ENCODE measurements around the gene TNFSF12.

Gene TNFSF12

DNA sequence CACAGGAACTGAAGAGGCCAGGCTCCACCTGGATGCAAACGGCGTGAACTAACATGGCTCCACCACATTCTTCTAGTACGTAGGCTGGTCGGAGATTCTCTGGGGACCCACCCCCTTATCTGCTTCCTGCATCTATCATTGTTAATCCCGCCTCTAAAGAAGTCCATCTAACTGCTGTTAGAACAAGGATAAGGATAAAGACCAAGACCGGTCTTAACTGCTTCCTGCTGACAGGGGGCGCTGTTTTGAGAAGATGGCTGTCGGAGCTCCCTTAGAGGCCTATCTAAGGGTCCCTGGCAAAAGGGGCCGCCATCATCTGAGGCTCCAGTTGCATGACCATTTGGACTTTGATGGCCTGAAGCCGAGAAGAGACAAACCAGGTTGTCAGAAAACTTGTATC, 25.8 kb upstream of the TNFSF12 start:
- H3K4me3 ChIP-seq (ENCODE audit: low read depth, low read length): no peak overlapping the region
- TF ChIP-seq, protein P1, sequence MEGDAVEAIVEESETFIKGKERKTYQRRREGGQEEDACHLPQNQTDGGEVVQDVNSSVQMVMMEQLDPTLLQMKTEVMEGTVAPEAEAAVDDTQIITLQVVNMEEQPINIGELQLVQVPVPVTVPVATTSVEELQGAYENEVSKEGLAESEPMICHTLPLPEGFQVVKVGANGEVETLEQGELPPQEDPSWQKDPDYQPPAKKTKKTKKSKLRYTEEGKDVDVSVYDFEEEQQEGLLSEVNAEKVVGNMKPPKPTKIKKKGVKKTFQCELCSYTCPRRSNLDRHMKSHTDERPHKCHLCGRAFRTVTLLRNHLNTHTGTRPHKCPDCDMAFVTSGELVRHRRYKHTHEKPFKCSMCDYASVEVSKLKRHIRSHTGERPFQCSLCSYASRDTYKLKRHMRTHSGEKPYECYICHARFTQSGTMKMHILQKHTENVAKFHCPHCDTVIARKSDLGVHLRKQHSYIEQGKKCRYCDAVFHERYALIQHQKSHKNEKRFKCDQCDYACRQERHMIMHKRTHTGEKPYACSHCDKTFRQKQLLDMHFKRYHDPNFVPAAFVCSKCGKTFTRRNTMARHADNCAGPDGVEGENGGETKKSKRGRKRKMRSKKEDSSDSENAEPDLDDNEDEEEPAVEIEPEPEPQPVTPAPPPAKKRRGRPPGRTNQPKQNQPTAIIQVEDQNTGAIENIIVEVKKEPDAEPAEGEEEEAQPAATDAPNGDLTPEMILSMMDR (IDR thresholded peaks at IDR 0.05; ENCODE audit: low read depth, low read length): peak; percentile 27; the same call in 1 of the 2 replicates

DNA sequence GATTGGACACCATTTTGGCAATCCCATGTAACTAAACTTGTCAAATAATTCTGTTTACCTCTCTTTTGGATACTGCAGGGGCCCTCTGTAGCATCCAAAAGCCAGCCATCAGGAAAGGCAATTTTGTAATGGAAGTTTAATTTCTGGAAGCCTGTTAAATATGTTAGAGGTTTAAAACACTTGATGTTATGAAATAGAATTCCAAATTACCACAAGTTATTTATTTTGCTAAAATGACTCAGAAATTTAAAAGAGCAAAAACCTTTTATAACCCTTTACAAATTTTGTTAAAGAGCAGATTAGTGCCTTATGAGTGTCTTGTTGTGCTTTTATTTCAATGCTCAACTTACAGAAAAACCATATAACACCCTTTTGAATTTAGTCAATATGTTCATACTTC, 20.0 kb upstream of the TNFSF12 start:
- TF ChIP-seq, protein P1 (IDR thresholded peaks at IDR 0.05; ENCODE audit: low read depth, low read length): no peak

DNA sequence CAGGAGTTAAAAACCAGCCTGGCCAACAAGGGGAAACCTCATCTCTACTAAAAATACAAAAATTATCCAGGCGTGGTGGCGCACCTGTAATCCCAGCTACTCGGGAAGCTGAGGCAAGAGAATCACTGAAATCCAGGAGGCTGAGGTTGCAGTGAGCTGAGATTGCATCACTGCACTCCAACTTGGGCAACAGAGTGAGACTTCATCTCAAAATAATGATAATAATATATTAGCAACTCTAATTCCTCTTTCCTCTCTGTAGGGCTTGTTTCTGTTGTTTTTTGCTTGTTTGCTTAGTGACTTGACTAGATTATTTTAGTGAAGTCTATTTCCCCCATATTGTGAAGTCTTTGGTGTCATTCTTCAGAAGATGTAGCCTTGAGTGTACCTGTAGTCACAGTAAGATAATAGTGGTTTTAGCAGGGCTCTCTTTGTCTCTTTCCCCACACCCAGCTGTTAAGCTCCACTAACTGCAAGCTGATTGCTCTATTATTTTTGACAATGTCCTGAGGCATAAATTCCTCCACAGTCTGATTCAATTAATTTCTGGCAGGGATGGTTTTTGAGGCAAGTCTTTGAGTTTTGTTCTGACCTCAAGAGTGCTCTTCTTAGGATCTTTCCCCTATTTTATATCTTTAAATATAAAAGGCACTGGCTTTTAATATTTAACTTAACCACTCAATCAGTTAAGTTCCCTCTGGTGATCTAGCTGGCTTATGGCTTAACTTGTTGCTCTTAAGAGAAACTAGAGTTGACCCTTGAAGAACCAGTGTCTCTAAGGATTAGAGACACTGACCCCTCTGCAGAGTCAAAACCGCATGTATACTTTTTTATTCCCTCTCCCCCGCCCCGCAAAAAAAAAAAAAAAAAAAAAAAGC, 18.6 kb upstream of the TNFSF12 start:
- TF ChIP-seq, protein P1 (IDR thresholded peaks at IDR 0.05; ENCODE audit: low read depth, low read length): no peak
- no peak overlapping the region for H3K4me3 ChIP-seq (ENCODE audit: low read depth, low read length)

More for the DNA sequence above, 20.0 kb upstream of the TNFSF12 start:
- H3K4me3 ChIP-seq (ENCODE audit: low read depth, low read length): no peak overlapping the region

DNA sequence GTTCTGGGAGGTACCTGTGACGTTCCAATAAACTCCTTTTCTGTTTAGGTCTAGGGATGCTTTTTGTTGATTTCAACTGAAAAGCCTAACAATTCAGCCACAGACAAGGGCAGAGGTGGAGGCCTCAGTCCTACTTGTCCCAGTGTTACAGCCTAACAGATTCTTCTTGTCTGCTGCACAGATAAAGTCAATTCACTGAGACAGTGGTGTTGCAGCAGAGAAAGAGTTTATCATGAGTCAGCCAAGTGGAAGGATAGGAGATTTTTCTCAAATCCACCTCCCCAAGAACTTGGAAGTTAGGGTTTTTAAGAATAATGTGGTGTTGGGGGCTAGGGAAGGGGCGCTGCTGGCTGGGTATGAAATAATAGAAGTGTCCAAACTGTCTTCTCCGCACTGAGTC, 10.8 kb upstream of the TNFSF12 start:
- no peak overlapping the region for H3K4me3 ChIP-seq (ENCODE audit: low read depth, low read length)
- TF ChIP-seq, protein P1 (IDR thresholded peaks at IDR 0.05; ENCODE audit: low read depth, low read length): no peak

DNA sequence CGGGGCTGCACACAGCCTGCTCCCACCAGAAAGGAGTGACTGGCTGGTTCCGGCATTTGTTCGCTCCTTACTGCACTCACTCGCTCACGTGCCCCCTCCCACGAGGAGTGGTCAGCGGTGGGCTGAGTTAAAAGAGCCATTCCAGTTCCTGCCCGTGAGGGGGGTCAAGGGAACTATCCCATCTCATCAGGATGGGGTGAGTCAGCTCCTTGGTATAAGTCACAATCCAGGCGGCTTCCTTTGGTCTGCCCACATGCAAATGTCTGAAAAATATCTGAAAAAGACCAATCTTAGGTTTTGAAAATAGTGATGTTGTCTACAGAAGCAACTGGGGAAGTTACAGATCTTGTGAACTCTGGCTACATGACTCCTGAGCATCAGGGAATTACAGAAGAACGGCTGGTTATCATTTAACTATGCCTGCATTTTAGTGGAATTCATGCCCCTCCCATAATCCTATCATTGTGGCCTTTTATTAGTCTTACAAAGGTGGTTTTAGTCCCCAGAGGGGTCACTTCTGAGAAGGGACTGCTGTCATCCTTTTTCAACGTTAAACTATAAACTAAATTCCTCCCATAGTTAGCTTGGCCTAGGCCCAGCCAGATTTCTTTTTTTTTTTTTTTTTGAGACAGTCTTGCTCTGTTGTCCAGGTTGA, 9.8 kb upstream of the TNFSF12 start:
- TF ChIP-seq, protein P1 (IDR thresholded peaks at IDR 0.05; ENCODE audit: low read depth, low read length): no peak
- H3K4me3 ChIP-seq (ENCODE audit: low read depth, low read length): no peak overlapping the region

DNA sequence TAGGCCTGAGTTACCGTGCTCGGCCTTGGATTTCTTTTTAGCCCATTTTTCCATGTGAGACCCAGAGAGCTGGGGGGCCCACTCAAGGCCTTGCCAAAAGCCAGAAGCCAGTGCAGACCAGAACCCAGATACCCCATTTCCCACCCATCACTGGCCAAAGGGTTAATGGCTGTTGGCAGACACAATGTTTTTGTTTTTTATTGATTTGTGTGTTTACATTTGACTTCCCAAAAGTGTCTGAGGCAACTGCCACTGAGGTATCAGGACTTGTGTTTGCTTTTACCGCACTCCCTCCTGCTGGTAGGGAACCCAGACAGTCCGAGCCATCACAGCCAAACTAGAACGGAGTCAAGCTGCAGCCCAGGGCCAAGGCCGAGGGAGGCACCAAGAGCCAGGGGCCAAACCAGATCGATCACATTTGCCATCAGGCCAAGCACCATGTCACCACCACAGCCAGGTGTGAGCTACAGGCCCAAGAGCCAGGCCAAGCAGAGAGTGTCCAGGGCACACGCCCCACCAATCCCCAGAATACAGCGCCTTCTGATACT, 7.7 kb upstream of the TNFSF12 start:
- TF ChIP-seq, protein P1 (IDR thresholded peaks at IDR 0.05; ENCODE audit: low read depth, low read length): no peak
- H3K4me3 ChIP-seq (ENCODE audit: low read depth, low read length): no peak overlapping the region

DNA sequence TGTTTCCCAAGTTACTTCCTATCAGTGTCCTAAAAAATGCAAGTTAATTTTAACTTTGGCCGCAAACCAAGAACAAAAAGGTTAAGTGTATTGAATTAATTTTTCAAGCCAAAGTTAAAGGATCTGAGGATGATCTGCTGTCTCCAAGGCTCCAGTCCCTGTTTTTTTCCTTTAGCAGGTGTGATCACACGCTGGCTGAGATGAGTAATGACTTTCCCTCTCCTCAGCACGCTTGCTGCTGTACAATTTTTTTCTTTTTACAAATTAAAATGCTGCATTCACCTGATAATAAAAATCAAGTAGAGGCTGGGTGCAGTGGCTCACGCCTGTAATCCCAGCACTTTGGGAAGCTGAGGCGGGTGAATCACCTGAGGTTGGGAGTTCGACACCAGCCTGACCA, 3.9 kb upstream of the TNFSF12 start:
- TF ChIP-seq, protein P1 (IDR thresholded peaks at IDR 0.05; ENCODE audit: low read depth, low read length): no peak
- no peak overlapping the region for H3K4me3 ChIP-seq (ENCODE audit: low read depth, low read length)
